Hepatocyte (in vitro differentiated cells): ENCODE results near the gene NOXA1.

ENCODE experiments used
- CTCF ChIP-seq: fragments of 200-600 bp; sonication (generic); IDR thresholded peaks from 2 replicates; pipeline ENCODE4 v1.5.1; 2016; ENCODE audit warnings: antibody characterized with exemption, mild to moderate bottlenecking; ENCODE audit not compliant: poor library complexity
- EZH2 ChIP-seq: fragments of 200-600 bp; sonication (generic); IDR thresholded peaks from 2 replicates; pipeline ENCODE4 v1.6.1; 2016; ENCODE audit warnings: antibody characterized with exemption, mild to moderate bottlenecking, borderline replicate concordance
- EZH2phosphoT487 ChIP-seq: fragments of 200-600 bp; sonication (generic); IDR thresholded peaks from one replicate; pipeline ENCODE4 v1.6.1; 2018; ENCODE audit warnings: antibody characterized with exemption, mild to moderate bottlenecking, low read depth, moderate library complexity; ENCODE audit not compliant: unreplicated experiment, severe bottlenecking

GRCh38 chr9:137456061-137456863, 33.1 kb downstream of the NOXA1 start:
- TF ChIP-seq CTCF (no peak), EZH2phosphoT487 (no peak), EZH2 (no peak)
